ENCODE data around the gene TDRD9. TPM values are rescaled to one million over a fixed set of nuclear protein-coding genes. Genes with fewer than 3 reads are reported as not detected.

Gene TDRD9
- total RNA-seq, 1 donor from 2014 or later = 0.75 TPM

- no peak for ATAC-seq
- peak; percentile 42 for DNase-seq (ENCODE audit: low spot score)
Observed at GRCh38 chr14:104100171-104101085, 172.2 kb downstream of the TDRD9 start.

- DNase-seq (ENCODE audit: low spot score) (peak; percentile 45), ATAC-seq (no peak)
Observed at GRCh38 chr14:104101086-104101621, 172.9 kb downstream of the TDRD9 start.

- ATAC-seq (no peak), DNase-seq (ENCODE audit: low spot score) (no peak)
Observed at GRCh38 chr14:104101651-104102281, 173.5 kb downstream of the TDRD9 start.

Other genes with a start within 250 kb of the TDRD9 start
- gene XRCC3, start 213.0 kb upstream of the TDRD9 start, total RNA-seq = 1.2 TPM
- gene ZFYVE21, start 212.6 kb upstream of the TDRD9 start, total RNA-seq = 25.2 TPM
- 15.3 TPM for gene PPP1R13B, start 80.9 kb upstream of the TDRD9 start, total RNA-seq
- not detected for gene RD3L, start 14.1 kb downstream of the TDRD9 start, total RNA-seq
- gene ASPG, start 157.2 kb downstream of the TDRD9 start, total RNA-seq = 282 TPM
- gene KIF26A, start 210.1 kb downstream of the TDRD9 start, total RNA-seq = 1.3 TPM